ENCODE results near the gene IQCH.

IQCH gene

GRCh38 chr15:67465196-67465952 is 210.8 kb downstream of the IQCH start:
- TF ChIP-seq REST (IDR thresholded peaks at IDR 0.05; ENCODE audit: insufficient read depth in 1 of 2, low read depth in 2 of 2, low read length in 2 of 2): no peak
- TF ChIP-seq TAF1 (IDR thresholded peaks at IDR 0.05; ENCODE audit: borderline replicate concordance, insufficient read depth, low read length): no peak
- TF ChIP-seq POLR2AphosphoS5 (IDR thresholded peaks at IDR 0.05; ENCODE audit: low read depth, low read length): no peak
- TF ChIP-seq FOXP2 (optimal IDR thresholded peaks at IDR 0.05; ENCODE audit: borderline replicate concordance, extremely low read depth, extremely low read length, insufficient read depth): no peak
- TF ChIP-seq SIN3A (IDR thresholded peaks at IDR 0.05; ENCODE audit: borderline replicate concordance, insufficient read depth, low read length): no peak

- TF ChIP-seq FOXP2 (optimal IDR thresholded peaks at IDR 0.05; ENCODE audit: borderline replicate concordance, extremely low read depth, extremely low read length, insufficient read depth) (no peak), REST (IDR thresholded peaks at IDR 0.05; ENCODE audit: insufficient read depth in 1 of 2, low read depth in 2 of 2, low read length in 2 of 2) (no peak)
Measured at GRCh38 chr15:67468416-67468815, 213.8 kb downstream of the IQCH start.

- TF ChIP-seq REST (IDR thresholded peaks at IDR 0.05; ENCODE audit: insufficient read depth in 1 of 2, low read depth in 2 of 2, low read length in 2 of 2): no peak
- TF ChIP-seq SIN3A (IDR thresholded peaks at IDR 0.05; ENCODE audit: borderline replicate concordance, insufficient read depth, low read length): no peak
- no peak for TF ChIP-seq POLR2AphosphoS5 (IDR thresholded peaks at IDR 0.05; ENCODE audit: low read depth, low read length)
- no peak for TF ChIP-seq FOXP2 (optimal IDR thresholded peaks at IDR 0.05; ENCODE audit: borderline replicate concordance, extremely low read depth, extremely low read length, insufficient read depth)
- no peak for TF ChIP-seq TAF1 (IDR thresholded peaks at IDR 0.05; ENCODE audit: borderline replicate concordance, insufficient read depth, low read length)
Measured at GRCh38 chr15:67469680-67470079, 215.1 kb downstream of the IQCH start.

- no peak for TF ChIP-seq FOXP2 (optimal IDR thresholded peaks at IDR 0.05; ENCODE audit: borderline replicate concordance, extremely low read depth, extremely low read length, insufficient read depth)
- no peak for TF ChIP-seq POLR2AphosphoS5 (IDR thresholded peaks at IDR 0.05; ENCODE audit: low read depth, low read length)
Measured at GRCh38 chr15:67472957-67473356, 218.4 kb downstream of the IQCH start.

- no peak for TF ChIP-seq SIN3A (IDR thresholded peaks at IDR 0.05; ENCODE audit: borderline replicate concordance, insufficient read depth, low read length)
- TF ChIP-seq REST (IDR thresholded peaks at IDR 0.05; ENCODE audit: insufficient read depth in 1 of 2, low read depth in 2 of 2, low read length in 2 of 2): no peak
- no peak for TF ChIP-seq POLR2AphosphoS5 (IDR thresholded peaks at IDR 0.05; ENCODE audit: low read depth, low read length)
- TF ChIP-seq FOXP2 (optimal IDR thresholded peaks at IDR 0.05; ENCODE audit: borderline replicate concordance, extremely low read depth, extremely low read length, insufficient read depth): no peak
- TF ChIP-seq TAF1 (IDR thresholded peaks at IDR 0.05; ENCODE audit: borderline replicate concordance, insufficient read depth, low read length): no peak
Measured at GRCh38 chr15:67474405-67475110, 220.0 kb downstream of the IQCH start.

Data from PFSK-1 (cell line).